ENCODE results near the gene EXOC2.
"Not testable (repeated sequence)": the region's sequence is repeated elsewhere in the genome, so short reads cannot be mapped to it uniquely, and the experiment has no call there.

The EXOC2 gene

DNA sequence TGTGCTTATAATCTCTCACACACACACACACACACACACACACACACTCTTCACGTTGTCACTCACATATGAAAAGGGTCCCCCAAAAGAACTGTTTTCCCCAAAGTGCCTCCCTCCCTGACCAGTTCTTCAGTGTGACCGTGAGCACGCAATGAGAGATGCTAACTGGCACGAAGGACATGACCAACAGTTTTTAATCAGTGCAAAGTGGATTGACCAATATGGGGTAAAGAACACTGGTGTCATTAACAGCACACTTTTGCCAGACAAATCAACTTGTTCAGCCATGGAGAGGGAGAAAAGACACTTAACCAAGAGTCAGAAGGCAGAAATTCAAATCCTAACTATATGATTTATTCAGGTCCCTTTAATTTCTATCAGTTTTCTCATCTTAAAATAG, 15.0 kb downstream of the EXOC2 start:
- no peak for DNase-seq

DNA sequence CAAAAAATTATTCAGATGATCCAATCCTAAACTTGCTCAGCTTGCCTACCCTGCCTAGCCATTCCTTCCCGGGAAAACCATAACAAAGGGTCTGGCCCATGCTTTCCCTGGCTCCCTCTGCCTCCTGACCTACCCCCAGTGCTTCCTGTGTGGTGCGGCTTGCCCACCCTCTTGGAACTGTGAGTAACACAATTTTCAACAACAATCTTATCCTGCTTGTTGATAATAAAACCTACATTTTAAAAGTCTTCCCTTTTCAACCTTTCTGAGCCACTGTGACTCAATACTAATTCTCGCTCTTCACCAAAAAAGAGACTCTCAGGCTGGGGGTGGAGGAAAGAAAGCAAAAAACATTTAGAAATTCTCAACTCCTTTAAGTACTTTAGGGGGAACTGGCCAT, 18.0 kb downstream of the EXOC2 start:
- no peak for DNase-seq

DNA sequence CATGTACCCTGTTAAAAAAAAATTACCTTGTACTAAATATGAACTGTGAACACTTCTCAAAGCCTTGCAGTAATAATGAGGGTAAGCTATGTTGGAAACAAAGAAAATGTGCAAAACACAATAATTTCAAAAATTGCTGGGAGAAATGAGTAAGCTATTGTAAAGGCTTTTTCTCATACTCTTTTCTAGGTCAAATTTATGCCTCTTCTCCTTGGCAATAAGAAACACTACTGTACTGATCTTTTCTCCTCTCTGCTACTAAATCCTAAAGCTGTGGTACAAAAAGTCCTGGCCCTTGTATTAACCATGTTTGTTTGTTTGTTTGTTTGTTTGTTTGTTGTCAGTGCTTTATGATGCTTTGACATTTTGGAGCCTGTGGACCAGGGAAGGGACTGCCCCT, 18.5 kb downstream of the EXOC2 start:
- no peak for DNase-seq

DNA sequence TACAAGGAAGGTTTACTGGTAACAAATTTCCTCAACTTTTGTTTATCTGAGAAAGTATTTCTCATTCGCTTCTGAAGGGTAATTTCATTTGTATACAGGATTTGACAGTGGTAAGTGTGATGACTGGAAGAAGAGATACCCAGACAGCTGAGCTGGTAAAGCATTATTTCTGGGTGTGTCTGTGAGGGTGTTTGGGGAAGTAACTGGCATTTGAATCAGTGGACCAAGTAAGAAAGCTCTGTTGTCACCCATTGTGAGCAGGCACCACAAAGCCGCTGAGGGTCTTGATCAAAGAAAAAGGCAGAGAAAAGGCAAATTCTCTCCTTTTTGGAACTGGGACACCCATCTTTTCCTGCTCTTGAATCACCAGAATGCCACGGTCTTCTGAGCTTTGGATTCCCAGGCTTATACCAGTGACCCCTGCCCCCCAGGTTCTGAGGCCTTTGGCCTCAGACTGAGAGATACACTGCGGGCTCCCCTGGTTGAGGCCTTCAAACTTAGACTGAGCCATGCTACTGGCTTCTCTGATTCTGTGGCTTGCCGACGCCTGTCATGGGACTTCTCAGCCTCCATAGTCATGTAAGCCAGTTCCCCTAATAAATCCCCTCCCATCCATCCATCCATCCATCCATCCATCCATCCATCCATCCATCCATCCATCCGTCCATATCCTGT, 25.5 kb downstream of the EXOC2 start:
- no peak for DNase-seq

DNA sequence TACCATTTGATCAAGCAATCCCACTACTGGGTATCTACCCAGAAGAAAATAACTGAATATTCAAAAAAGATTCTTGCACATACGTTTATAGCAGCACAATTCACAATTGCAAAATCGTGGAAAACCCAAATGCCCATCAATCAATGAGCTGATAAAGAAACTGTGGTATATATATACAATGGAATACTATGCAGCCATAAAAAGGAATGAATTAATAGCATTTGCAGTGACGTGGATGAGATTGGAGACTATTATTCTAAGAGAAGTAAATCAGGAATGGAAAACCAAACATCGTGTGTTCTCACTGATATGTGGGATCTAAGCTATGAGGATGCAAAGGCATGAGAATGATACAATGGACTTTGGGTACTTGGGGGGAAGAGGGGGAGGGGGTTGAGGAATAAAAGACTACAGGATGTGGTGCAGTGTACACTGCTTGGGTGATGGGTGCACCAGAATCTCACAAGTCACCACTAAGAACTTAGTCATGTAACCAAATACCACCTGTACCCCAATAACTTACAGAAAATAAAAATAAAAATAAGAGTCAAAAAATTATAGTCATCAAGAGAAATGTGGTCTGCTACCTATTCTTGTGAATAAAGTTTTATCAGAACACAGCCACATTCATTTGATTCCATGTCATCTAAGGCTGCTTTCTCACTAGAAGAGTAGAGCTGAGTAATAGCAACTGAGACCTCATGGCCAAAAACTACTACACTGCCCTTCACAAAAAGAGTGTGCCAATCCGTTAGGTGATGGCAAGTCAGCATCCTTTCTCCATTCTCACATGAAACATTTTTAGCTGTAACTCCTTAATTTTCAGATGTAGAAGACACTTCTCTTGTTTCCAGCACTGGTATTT, 27.3 kb downstream of the EXOC2 start:
- DNase-seq = no peak

DNA sequence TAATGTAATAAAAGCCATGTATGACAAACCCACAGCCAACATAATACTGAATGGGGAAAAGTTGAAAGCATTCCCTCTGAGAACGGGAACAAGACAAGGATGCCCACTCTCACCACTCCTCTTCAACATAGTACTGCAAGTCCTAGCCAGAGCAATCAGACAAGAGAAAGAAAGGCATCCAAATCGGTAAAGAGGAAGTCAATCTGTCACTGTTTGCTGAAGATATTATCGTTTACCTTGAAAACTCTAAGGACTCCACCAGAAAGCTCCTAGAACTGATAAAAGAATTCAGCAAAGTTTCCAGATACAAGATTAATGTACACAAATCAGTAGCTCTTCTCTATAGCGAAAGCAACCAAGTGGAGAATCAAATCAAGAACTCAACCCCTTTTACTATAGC, 29.2 kb downstream of the EXOC2 start:
- not testable (repeated sequence) for DNase-seq

DNA sequence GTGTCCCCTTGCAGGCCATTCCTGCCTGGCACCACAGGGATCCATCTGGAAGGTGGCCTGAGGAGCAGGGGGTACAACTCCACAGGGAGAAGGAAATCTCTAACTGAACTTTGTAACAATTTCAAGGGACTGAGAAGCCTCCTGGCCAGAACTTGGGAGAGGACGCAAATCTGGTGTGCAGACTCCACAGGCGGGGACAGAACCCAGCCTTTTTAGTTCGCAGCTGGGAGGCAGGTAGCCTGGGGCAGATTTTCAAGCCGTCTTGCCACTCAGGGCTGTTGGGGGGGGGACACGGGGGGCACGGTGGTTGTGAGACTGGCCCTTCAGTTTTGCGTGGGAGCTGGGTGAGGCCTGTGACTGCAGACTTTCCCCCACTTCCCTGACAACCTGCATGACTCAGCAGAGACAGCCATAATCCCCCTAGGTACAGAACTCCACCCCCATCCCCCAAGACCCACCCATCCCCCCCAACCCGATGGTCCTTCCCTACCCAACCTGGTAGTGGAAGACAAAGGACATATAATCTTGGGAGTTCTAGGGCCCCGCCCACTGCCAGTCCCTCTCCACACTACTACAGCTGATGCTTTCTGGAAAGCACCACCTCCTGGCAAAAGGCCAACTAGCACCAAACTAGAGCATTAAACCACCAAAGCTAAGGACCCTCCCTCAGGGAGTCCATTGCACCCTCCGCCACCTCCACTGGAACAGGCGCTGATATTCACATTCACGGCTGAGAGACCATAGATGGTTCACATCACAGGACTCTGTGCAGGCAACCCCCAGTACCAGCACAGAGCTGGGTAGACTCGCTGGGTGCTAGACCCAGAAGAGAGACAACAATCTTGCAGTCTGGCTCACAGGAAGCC, 33.0 kb downstream of the EXOC2 start:
- no peak for DNase-seq

DNA sequence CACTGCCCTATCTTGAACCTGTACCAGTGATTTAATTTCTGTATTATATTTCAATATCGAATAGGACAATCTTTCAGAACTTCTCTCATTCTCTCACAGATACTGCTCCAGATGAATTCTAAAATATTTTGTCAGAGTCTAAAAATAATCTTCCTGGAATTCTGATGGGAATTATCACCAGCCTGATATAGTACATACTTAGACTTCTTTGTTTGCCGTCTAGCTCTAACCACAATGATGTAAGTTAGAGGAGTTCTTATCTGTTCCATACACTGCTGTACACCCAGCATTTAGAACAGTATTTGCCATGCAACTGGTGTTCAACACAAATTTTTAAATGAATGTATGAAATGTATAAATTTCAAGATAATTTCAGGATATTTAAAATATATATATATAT, 34.7 kb downstream of the EXOC2 start:
- no peak for DNase-seq

DNA sequence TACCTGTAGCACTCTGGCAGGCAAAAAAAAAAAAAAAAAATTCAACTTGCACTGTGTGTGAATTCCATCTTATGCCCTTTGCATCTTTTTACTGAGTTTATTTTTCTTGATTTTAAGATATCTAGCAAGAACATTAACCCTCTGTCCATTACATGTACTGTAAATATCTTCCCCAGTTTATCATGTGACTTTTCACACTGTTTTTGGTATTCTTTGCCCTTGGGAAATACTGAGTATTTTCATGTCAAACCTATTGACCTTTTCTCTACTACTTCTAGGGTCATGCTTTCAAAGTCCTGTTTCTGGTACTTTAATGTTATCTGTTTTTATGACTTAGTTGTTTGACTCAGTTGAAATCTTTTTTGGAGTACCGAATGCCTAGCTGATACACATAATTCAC, 35.2 kb downstream of the EXOC2 start:
- DNase-seq = no peak

DNA sequence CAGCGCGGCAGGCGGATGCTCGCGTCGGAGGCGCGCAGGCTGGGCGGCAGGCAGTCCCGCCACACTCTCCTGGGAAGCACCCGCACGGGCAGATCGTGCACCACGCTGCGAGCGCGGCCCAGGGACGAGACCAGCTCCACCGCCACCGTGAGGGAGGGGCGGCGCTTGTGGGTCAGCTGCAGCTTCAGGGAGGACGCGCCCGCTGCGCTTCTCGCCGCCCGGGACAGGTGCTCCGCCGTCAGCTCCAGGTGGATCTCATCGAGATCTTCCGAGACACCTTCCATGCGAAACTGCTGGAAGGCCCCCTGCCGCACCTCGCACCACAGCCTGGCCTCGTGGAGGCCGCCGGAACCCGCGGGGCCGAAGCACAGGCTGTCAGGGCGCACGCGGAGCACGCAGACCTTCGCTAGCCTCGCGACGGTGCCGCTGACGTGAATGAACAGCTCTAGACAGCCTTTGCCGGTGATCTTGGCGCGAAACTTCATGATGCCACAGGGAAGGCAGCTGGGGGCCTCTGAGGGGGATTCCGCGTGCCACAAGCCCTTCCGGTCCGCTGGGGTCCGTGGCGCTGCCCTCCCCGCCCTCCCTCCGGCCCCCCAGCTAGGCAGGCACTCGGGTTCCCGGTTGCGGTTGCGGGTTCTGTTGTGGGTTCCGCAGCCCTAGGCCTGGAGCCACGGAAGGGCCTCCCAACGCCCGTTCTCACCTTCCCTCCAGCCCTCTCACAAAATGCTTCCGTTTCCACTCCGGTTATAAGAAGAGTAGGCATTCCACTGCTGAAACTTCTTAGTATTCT, 36.3 kb downstream of the EXOC2 start, which contains the start of gene HUS1B:
Gene HUS1B (minus strand): TSS at position 641 of the 793 bp plus-strand sequence. CDS start 156 bp downstream, at position 485.
- DNase-seq = no peak

DNA sequence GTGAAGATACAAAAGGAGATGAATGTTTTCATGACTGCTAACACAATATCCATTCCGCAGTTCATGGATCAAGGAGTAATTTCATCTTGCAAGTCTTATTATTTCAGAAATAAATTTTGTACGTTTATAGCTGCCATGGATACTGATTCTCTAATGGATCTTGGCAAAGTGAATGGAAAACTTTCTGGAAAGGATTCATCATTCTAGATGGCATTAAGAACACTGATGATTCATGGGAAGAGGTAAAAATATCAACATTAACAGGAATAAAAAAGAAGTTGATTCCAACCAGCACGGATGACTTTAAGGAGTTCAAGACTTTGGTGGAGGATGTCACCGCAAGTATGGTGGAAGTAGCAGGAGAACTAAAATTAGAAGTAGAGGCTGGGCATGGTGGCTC, 38.8 kb downstream of the EXOC2 start:
- DNase-seq = no peak

DNA sequence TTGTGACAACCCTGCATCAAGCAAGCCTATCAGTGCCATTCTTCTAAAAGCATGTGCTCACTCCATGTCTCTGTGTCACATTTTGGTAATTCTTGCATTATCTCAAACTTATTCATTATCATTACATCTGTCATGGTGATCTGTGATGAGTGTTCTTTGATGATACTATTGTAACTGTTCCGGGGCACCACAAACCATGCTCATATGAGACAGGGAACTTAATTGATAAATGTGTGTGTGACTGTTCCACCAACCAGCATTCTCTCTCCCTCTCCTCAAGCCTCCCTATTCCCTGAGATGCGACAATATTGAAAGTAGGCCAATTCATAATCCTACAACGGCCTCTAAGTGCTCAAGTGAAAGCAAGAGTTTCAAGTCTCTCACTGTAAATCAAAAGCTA, 40.1 kb downstream of the EXOC2 start:
- no peak for DNase-seq

DNA sequence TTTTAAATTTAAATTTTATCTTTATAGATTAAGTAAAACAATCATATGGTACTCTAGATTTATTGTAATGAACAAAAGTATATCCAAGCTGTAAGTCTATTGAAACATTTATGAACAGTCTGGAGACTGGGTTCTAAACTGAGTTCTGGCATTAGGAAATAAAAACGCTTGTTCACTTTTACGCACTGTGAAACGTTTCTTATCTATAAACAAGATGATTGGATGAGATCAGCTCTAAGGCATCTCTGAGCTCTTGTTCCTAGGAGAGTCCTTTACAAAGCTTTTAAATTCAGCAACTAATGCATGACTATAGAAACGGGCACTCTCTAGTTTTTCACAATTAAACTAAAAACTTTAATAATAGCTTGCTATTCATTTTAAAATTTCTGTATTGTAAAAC, 42.8 kb downstream of the EXOC2 start:
- DNase-seq = no peak

DNA sequence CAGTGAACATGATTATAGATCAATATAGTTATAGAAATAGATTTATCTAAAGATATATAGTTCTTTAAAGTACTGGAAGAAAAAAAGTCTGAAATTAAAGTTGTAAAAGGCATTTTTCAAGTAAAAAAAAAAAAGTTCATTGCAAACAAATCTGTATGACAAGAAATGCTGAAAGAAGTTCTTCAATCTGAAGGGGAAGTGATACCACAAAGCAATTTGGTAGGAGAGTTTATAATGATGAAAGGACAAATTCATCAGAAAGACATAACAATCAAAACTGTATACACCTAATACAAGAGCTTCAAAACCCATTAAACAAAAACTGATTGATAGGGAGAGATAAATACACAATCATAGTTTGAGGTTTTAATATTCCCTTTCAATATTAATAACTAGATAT, 50.1 kb downstream of the EXOC2 start:
- DNase-seq = no peak

DNA sequence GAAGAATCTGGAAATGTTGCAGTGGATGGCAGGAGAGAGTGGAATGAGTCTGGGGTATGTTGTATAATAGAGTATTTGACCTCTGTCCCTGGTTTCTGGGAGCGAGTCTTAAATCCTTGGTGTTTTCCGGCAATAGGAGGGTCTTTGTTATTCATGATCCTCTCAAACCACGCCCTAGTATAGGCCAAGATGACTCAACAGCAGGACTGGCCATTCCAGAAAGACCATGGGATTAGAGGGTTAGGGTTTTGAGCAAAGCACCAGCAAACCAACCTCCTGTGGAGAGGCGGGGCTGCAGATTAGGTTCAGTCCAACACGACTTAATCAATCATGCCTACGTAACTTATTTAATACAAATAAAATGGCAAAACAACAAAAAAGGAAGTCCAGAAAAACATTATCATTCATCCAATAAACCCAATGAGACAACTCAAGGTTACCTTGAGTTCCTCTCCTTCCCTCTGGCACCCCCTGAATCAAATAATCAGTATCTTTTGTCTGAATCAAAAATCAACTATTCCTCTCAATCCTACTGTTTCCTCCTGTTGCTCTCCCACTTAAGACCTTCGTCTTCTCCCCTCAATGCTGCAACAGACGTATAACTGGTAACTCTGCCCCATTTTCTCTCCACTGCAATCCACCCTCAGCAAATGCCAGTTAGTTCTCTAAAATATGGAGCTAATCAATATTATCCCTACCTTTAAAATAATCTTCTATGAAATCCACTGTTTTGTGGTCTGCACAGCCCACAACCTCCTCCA, 51.5 kb downstream of the EXOC2 start:
- DNase-seq = no peak

DNA sequence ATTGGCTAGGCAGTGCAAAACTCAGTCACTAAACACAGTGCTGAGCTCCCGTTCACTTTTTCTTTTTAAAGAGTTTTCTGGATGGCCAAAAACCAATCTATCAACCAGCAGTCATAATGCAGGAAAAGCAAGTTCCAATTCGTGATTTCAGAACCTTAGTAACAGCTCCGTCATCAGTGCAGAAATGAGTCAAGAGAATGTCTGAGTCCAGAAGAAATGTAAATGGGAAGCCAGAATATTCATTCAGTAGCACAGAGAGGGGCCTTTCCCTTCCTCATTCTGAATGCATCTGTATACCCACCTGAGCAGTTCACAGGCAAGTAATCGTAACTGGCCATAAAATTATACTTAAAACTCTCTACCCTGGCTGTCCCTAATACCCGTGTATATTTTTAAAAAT, 56.5 kb downstream of the EXOC2 start:
- DNase-seq = no peak

DNA sequence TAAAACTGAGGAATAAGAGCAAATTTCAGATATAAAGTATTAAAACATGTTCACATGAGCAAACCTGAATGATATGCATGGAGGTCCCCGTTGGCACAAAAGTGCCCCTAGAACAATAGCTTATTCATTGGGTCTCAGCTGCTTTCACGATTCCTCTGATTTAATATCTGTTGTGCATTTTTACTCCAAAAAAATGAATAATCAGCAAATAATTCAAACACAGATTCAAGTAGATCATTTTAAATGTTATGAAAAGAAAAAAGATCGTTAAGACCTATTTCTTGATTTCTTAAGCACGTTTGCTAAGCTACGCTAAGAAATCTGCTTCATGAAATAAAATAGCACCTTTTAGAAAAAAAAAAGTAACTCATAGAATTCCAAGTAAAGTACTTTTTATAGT, 57.7 kb downstream of the EXOC2 start:
- no peak for DNase-seq

DNA sequence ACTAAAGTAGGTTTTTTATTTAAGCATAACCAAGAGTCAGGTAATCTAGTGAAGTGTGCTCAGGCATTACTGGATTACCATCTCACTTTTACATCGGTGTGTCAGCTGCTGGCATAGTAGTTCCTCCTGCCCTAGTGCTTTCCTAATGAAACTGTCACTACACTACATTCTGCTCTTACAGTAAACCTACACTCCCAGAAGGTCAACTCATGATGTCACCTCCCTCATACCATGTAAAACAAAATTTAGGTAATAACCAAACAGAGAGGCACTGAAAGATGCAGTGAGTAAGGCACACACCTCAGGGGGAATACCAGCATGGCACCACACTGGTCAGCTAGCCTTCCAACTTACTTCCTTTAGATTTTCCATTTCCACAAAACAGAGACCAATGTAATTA, 59.3 kb downstream of the EXOC2 start:
- no peak for DNase-seq

DNA sequence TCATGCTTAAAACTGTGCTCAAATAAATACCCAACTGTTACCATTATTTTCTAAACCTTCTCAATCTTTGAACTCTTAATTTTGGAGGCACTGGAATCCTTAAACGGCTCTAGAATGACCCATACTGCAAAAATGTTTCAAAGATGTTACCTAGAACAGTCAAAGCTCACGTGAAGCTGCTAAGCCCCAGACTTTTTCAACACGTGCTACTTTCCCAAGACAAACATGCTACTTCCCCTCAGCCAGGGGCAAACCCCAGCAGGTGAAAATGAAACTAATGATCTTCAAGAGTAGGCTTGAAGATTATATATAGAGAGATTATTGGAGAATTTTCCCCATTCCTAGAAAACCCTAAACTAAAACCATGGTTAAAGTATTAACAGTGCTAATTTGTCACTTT, 64.2 kb downstream of the EXOC2 start:
- no peak for DNase-seq

DNA sequence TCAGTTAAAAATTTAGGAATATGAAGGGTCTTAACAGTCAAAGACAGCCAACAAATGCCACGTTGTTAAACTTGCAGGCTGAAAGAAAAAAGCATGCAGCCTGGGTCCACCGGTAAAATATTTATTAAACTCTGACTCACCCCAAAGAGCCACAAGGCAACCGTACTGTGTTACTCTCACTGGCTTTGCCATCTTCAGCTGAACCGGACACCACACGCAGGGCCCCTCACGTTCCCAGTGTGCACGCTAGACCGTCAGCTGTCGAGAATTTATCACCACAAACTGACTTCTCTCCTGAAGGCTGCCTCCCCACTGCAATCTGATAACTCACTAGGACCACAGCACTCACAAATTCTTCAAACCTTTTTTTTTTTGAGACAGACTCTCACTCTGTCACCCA, 66.7 kb downstream of the EXOC2 start:
- DNase-seq = no peak

DNA sequence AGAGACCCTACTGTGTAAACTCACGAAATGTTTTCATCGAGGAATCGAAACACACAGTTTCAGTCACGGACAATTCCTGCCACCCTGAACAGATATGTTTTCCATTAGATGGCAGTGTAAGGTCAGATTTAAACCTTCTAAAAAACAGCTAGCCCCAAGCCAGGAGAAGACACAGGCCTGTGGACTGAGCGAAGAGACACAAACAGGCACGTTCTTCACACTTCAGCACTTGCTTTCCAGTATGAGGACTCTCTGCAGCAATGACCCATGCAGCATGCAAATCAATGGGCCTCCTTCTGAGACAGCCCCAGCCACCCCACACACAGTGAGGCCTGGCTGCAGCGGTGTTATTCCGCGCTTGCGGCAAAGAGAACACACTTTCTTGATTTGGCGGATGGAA, 68.0 kb downstream of the EXOC2 start:
- DNase-seq = no peak

DNA sequence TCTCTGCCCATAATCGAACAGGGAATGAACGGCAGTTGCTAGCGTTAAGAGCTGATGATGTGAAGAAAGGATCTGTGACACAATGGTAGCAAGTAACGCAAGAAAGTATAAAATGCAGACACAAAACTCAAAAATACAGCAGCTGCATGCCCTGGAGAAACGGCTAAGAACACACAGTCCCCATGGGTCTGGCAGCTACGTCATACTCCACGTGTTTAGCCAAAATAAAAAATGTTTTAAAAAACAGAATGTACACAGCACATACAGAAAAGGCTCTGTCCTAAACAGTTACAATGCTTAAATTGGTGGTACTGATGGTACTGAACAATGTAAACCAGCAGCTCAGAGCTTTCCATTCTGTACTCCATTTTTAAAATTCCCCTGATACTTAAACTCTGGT, 70.5 kb downstream of the EXOC2 start:
- no peak for DNase-seq
